GM19043 (cell line): ENCODE data around the gene PHC3.

Source experiments
- ATAC-seq: cut with Tn5 transposase; IDR thresholded peaks from one replicate; pipeline ENCODE4 v1.9.1; 2021; ENCODE audit warnings: low read depth; ENCODE audit not compliant: unreplicated experiment

PHC3 gene

DNA sequence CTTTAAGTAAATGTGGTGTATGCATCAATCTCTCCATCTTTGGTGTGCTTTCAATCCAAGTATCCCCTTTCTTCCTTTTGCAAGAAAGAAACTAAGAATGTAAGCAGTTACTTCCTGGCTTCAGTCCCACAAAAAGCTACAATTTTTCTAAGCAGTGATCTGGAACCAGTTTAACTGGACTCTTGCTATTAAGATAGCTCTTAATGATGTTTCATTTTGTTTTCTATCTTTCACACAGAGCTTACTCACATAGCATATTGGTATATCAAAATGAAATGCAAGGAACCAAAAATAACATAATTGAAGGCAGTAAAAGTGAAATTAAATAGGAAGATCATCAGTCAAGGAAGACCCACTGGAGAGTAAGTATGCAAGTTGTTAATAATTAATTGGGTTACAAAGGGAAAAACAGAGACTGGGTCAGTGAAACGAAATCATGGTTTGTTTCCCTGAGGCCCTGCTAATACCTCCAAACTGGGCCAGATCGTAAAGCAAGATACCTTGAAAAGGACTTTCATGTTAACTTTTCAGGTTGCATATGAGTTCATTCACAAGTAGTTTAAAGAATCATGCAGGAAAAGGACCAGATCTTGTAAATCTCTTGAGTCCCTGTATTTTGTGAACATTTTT lies 101.9 kb downstream of the PHC3 start:
- ATAC-seq: no peak

GRCh38 chr3:170078620-170079281 lies 102.8 kb downstream of the PHC3 start:
- ATAC-seq: no peak

DNA sequence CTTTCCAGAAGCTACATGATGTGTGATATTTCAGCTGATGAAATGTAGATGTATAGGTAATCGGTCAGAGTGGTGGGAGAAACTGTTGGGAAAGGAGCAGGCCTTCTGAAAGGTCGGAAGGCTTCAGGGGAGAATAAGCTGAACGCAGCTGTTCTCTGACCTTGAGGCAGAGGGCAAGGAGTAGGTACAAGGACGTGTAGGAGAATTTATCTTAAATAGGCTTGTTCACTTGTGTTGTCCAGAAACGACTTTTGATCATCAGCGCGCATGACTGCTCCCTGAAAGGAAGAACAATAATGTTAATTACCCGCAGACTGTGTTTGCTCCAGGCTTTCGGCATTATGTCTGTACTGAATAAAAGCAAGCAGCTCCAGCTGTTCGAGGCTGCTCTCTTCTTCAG lies 104.2 kb downstream of the PHC3 start:
- no peak for ATAC-seq

GRCh38 chr3:170076715-170077238 lies 104.8 kb downstream of the PHC3 start:
- ATAC-seq: no peak

GRCh38 chr3:170075441-170076091 lies 106.0 kb downstream of the PHC3 start:
- ATAC-seq: no peak

GRCh38 chr3:170064108-170064507 lies 117.4 kb downstream of the PHC3 start:
- no peak for ATAC-seq

GRCh38 chr3:170063691-170064090 lies 117.8 kb downstream of the PHC3 start:
- ATAC-seq: no peak

DNA sequence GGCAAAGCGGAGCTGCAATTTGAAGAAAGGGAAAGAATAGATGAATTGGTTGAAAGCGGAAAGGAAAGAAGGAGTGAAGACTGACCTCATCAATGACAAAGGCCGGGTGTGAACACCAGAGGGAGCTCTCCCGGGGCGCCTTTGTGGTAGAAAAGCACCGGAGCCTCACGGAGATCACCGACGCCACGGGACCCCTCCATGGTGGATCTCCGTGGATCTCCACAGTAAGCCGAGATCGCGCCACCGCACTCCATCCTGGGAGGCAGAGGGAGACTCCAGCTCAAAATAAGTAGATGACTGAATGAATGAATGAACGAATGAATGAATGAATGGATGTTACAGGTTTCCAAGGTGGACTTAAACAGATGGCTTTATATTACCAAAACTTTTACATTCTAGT lies 118.8 kb downstream of the PHC3 start:
- ATAC-seq: no peak

DNA sequence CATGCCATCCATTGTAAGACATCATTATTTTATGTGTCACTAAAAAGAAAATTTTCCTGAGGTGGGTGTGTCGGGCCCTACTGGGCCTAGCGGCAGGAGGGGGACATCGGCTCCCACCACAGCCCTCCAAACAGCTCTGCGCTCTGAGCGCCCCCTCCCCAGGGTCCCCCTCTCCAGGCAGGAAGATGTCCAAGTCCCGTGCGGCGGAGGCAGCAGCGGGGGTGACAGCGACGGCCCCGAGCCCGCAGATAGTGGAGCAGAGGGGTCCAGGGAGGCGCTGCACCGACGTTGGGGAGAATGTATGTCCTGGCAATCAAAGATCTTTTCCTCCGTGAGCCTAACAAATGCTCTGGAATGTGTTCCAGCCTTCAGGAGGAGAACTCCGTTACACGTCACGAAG lies 119.5 kb downstream of the PHC3 start:
- ATAC-seq: no peak

- no peak for ATAC-seq
These were observed 122.1 kb downstream of the PHC3 start for GRCh38 chr3:170059447-170059846.

- no peak for ATAC-seq
These were observed 123.4 kb downstream of the PHC3 start for GRCh38 chr3:170058127-170058526.

GRCh38 chr3:170057550-170057949 lies 124.0 kb downstream of the PHC3 start:
- ATAC-seq: no peak

- ATAC-seq: peak; percentile 86
These were observed 124.7 kb downstream of the PHC3 start for GRCh38 chr3:170056710-170057454.

- ATAC-seq: peak; percentile 63
These were observed 126.3 kb downstream of the PHC3 start for GRCh38 chr3:170055209-170055608.

DNA sequence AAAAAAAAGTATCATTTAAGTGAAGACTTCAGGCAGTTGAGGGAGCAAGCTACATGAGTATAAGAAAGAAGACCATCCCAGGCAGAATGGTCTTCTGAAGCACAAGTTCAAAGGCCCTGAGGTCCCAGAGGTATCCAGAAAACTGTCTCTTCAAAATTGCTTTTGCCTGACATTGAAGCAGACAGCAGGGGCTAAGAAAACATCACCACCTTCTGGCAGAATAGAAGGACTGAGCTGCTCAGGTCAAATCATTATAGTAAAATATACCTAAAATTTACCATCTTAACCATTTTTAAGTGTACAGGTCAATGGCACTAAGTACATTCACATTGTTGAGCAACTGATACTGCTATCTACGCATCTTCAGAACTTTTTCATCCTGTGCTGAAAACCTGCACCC lies 127.3 kb downstream of the PHC3 start:
- no peak for ATAC-seq

- ATAC-seq: no peak
These were observed 129.1 kb downstream of the PHC3 start for GRCh38 chr3:170052398-170052797.

DNA sequence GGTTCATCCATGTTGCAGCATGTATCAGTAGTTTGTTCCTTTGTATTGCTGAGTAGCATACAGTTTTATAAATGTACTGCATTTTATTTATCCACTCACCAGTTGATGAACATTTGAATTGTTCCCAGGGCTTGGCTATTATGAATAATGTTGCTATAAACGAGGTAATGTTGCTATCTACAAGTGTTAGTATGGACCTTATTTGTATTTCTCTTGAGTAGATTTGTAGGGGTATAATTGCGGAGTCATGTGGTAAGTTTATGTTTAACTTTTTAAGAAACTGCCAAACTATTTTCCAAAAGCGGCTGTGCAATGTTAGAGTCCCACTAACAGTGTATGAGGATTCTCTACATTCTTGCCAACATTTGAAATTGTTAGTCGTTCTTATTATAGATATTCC lies 130.8 kb downstream of the PHC3 start:
- no peak for ATAC-seq

DNA sequence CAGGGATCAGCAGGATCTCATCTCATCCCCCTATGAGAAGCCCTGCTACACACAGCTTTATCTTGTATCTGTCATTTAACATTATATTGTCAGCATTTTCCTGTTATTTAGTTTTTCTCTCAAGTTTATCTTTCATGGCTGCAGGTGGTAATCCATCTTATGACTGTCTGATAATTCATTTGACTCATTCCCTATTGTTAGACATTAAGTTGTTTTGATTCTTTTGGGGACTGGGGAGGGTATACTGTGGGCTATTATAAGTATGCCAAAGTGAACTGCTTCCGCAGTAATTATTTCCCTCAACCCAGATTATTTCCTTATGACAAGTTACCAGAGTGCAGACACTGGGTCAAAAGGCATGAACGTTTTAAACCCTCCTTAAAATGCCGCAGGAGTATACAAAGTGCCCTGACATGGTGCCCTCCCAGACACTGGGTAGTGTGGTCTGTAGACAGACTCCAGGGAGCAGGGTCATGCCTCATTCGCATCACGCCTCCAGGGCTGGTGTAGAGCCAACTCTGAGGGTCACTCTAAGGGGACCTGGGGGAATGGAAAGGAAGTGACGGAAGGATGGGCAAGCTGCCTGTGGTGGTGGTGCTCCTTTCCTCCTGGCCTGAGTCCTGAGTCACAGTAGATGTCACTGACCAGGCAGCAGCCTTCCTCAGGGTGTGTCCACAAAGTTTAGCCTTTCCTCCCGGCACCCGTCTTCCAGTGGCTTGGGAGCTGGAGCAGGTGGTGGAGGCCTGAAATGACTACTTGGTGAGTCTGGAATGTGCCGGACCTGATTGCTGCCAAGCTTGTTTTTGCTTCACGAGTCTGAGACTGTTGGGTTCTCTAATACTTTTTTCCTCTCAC lies 132.2 kb downstream of the PHC3 start:
- no peak for ATAC-seq

- ATAC-seq: no peak
These were observed 134.5 kb downstream of the PHC3 start for GRCh38 chr3:170047133-170047404.
